HG03045 (cell line): ENCODE measurements around the gene VIPR2.

Experiments used
- ATAC-seq: cut with Tn5 transposase; IDR thresholded peaks from one replicate; pipeline ENCODE4 v1.9.1; 2021; ENCODE audit warnings: mild to moderate bottlenecking, moderate library complexity; ENCODE audit not compliant: unreplicated experiment

The VIPR2 gene

DNA sequence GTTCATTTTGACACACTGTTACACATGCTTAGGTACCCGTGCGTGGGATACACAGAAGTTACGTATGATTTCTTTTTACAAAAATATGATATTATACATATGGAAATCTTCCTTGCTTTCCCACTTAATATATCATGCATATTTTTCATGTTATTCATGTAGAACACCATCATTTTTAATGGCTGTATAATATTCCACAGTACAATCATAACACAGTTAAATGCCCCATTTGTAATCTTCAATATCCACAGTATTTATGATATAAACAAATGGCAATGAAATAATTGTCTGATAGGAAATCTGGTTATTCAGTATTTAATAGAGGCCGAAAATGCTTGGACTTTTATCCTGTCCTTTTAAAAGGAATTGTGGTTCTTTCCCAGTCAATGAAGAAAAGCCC lies 23.2 kb downstream of the VIPR2 start:
- ATAC-seq: no peak

- ATAC-seq: no peak
Measured at GRCh38 chr7:159121068-159121467, 23.6 kb downstream of the VIPR2 start.

DNA sequence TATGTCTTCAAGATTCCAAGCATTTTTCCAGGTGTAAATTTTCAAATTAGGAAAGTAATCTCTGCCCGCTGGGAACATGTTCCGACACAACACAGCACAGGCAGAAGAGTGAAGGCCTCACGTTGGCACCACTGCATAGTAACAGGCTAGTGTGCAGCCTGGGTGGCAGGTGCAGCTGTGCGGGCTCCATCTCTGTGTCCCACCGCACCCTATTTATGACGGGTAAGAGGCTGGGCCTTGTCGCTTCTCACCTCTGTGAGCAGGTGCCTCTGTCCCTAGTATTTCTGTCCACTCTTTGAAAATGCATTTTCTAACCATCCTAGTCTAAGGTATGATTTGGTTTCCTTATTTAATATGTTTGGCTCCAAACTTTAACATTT lies 24.1 kb downstream of the VIPR2 start:
- no peak for ATAC-seq

- ATAC-seq: no peak
Measured at GRCh38 chr7:159119851-159120539, 24.7 kb downstream of the VIPR2 start.

DNA sequence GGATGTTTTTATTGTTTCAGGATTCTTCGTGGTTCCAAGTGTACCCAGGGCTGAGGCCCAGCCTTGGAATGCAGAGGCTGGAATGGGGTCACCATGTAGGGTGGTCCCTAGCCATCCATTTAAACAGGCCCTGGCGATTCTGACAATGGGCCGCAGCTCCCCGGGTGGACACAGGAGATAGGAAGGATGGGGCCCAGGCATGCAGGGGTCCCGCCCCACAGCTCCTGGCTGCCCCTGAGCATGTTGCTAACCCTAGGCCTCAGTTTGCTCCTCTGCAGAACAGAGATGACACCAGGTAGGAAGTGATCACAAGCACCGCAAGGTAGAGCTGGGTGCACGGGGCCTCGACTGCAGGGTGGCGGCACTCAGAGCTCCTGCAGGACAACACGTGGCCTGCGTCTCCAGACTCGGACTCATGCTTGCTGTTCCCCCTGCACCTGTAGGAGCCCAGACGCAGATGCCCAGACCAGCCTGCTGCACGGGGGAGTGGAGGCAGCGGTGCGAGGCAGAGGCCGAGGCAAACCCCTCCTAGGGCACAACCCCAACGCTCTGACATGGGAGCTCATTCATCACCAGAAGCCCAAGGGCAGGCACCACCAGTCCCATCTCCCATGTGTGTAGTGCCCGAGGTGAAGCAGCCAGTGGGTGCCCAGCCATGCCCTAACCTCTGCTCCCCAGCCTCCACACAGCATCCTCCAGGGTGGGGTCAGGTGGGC lies 25.5 kb downstream of the VIPR2 start:
- ATAC-seq: no peak

GRCh38 chr7:159118623-159119022 lies 26.0 kb downstream of the VIPR2 start:
- no peak for ATAC-seq

- ATAC-seq: no peak
Measured at GRCh38 chr7:159118197-159118595, 26.5 kb downstream of the VIPR2 start.

DNA sequence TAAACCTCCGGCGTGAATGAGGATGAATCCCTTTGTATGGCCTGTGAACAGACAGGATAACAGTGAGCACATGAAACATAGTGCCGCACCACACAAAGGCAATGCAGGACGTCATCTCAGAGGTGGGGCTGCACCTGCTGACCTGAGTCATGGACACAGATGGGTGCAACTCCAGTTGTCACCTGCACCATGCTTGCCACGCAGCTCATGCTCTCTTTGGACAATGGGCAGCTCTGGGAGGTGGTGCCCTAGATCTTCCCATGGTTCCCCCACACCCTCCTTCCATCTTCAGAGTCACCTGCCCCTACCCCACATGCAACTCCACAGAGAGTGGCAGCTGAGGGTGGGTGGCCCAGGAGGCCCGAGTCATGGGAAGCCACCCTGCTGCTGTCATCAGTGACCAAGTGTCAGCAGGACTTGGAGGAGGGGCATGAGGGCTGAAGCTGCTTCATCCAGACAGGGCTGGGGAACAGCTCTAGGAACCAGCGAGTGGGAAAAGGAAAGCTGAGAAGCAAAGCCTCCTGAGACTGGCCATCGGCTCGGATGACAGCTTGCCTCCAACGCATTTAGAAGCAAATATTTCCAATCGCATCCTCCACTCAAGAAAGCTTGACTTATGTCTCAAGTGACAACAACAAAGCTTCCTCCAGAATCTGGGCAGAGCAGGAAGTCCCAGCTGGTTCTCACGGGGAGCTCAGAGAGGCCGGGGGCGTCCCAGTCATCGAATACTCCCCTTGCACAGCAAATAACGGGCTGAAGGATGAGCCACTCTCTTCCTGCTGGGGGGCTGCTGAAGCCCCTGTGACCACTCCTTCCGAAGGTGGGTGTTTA lies 27.1 kb downstream of the VIPR2 start:
- ATAC-seq: no peak

DNA sequence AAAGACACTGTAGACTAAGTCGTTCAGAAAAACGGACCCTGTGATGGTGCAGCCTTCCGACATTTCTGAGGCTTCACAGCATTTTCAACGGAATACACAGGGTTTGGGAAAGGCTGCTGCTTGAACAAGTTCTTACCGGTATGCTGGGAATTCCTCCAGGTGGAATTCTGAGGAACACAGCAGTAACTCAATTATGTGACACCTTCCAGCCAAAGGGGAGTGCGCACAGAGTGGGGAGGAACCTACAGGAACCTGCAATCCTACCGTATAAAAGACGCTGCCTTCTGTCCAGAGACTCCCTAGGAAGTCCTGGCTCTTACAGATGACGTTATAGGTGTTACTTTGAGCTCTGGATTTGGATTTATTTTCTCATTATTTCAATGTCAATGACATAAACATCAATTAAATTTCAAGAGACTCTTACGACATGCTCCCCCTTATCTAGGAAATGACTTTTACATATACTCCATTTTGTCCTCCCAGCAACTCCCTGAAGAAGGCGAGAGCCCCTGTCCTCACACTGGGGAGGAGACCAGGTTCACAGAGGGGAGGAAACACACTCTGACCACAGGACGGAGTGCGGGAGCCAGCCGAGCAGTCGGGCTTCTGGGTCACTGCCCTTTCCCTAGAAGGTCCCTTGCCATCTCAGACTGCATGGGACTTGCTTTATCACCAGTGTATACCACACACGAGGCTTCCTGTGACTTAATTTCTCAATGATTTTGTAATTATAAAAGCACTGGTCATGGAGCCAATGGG lies 27.9 kb downstream of the VIPR2 start:
- no peak for ATAC-seq

DNA sequence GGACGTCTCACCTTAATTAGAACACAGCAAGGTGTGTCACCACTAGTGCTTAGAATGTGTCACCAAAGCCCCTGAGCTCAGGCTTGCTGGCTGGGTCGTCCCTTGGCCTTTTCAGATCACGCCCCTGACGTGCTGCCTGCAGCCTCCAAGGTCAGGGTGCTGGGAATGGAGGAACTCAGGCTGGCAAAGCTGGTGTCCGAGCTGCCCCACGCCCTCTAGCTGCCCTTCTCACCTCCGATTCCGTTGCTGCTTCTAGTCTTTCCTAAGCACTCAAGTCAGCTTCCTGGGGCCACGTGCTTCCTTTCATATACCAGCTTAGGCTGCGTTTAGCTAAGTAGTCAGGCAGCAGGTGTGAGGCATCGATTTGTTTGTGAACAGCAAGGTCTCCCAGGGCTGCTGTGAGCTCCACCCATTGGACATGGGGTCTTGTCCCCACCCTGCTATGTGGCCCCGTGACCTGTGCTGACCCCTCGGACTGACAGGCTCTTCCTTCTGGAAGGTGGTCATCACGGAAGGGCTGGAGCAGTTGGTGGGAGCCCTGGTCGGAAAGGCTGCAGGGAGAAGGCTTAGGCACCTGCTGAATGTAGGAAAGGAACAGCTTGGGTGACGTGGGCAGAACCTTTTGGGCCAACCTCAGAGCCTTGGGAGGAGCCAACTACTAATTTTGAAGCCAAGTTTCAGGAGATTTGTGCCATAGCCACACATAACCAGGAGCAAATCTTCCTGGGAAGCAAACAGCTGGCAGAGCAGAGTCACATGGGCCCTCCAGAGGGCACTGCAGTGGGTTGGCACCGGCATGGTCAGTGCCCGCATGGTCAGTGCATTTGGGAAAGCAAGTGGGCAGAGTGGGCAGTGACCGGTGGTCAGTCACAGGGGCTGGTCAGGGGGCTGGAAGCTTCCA lies 28.8 kb downstream of the VIPR2 start:
- no peak for ATAC-seq

DNA sequence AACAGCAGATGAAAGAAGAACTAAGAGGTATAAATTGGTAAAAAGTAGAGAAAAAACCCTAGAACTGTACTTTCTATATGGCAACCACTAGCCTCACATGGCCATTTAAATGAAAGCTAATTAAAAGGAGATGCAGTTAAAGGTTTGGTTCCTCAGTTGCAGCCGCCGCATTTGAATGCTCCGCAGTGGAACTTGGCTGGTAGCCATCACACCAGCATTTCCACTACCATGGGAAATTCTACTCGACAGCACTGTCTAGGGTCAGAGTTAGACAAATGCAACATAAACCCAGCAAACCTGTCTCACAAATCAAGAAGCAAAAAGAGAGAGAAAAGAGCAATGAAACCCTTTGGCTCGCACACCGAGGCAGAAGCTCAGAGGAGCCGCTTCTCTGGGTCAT lies 29.7 kb downstream of the VIPR2 start:
- ATAC-seq: no peak

DNA sequence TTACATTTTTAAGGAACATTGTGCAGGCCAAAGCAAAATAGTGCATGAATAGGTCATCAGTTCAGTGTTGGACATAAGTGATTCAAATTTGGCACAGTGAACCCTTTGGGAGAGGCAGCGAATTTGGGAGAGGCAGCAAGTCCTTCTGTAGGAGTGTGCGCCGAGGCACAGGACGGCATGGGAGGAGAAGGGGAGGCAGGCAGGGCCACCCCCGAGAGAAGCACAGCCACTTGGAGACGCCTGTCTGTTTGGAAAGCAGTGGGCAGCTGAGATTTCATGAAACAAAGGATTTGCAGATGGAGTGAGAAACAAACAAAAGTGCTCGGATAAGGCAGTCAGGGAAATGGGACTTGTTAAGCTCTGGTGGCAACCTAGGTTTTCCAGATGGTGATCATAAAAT lies 30.6 kb downstream of the VIPR2 start:
- ATAC-seq: no peak

DNA sequence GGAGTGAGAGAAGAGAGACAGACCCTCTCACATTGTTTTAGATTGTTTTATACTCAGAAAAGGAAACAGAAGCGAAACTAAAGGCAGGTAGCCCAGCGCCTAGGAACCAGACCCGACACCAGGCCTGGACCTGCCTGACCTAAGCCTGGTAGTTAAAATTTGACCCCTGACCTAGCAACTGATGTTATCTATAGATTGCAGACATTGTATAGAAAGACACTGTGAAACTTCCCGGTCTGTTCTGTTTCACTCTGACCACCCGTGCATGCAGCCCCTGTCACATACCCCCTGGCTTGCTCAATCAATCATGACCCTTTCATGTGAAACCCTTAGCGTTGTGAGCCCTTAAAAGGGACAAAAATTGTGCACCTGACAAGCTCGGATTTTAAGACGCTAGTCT lies 31.6 kb downstream of the VIPR2 start:
- ATAC-seq: no peak

DNA sequence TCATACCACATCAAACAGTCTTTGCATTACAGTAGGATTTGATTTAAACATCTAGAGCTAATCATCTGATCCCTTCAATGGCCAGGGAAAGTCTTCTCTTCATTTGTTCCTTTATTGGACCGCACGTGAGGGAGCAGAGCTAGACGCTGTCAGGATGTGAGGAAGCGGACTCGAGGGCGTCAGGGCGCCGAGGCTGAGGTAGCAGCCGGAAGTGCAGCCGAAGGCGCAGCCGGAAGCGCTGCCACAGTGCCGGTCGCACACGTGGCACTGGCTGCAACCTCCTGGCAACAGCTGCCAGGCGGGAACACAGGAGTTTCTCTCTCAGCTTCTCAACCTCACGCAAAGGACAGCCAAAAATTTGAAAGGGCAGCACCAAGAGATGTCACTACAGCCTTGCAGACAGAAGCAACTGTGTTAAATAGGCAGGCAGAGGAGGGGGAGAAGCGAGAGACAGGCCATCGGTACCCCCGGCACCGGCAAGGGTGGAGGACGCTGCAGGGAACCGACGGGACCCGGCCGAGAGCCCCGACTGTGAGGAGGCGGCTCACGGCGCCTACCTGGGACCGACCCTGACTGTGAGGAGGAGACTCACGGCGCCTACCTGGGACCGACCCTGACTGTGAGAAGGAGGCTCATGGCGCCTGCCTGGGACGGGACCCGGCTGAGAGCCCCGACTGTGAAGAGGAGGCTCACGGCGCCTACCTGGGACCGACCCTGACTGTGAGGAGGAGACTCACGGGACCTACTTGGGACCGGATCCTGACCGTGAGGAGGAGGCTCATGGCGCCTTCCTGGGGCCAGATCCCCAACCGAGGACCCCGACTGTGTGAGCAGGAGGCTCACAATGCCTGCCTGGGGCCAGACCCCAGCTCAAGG lies 32.3 kb downstream of the VIPR2 start:
- no peak for ATAC-seq

DNA sequence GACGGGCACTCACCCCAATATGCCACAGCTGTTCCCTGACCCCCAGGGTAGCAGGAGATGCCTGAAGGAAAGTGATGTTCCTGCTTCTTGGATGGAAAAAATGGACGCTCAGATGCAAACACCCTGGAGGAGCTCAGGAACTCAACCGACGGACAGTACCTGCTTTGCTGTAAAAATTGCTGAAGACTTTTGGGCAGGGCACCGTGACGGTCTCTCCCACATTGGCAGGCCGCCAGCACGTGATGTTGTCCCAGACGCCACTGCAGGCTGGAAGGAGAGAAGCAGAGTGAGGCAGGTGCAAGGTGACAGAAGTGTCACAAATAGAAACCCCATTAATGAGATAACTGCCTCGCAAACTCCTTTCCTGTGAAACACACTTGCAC lies 35.0 kb downstream of the VIPR2 start:
- no peak for ATAC-seq

GRCh38 chr7:159108941-159109652 lies 35.6 kb downstream of the VIPR2 start:
- no peak for ATAC-seq

- no peak for ATAC-seq
Measured at GRCh38 chr7:159108491-159108890, 36.2 kb downstream of the VIPR2 start.

DNA sequence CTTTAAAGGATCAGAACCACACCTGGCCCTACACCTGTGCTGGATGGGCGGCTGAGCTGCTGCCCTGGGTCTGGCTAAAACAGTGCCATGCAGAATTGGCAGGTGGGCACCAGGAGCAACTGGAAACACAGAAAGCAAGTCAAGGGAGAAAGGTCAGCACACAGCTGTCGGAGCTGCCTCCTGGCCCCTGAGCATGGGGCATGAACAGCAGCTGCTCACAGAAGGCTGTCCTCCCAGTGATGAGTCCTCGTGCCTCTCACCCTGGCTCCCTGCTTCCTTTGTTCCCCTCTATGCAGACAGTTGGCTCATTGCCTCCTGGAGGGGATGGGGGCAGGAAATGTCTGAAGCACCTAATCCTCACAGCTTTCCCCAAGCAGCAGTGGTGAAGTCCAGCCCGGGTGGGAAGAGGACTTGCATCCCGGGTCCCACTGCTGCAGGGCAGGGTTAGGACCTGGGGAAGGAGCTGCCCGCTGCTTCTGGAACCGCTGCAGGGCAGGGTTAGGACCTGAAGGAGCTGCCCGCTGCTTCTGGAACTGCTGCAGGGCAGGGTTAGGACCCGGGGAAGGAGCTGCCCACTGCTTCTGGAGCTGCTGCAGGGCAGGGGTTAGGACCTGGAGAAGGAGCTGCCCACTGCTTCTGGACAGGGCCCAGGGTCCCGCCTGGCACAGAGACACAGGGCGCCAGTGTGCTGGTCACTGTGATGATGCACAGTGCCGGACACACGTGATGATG lies 37.3 kb downstream of the VIPR2 start:
- ATAC-seq: no peak
